Activated T-helper 9 cell treated with anti-CD3 and anti-CD28 coated beads, Interleukin-2, amount 50 U/mL, for 16 hours (primary cell): Measurements from ENCODE around the gene IRGQ.
"Not testable (repeated sequence)": the region's sequence is repeated elsewhere in the genome, so short reads cannot be mapped to it uniquely, and the experiment has no call there.

Source experiments
- DNase-seq: peaks from one replicate; pipeline ENCODE4 v3.0.0-alpha.2; 2020; ENCODE audit warnings: low read depth

The IRGQ gene

GRCh38 chr19:43598445-43599240, 2.7 kb upstream of the IRGQ start:
- DNase-seq = no peak

GRCh38 chr19:43597876-43598275, 1.9 kb upstream of the IRGQ start:
- no peak for DNase-seq

- DNase-seq = no peak
Observed at GRCh38 chr19:43596842-43597461, 1.0 kb upstream of the IRGQ start.

- DNase-seq = no peak
Observed at GRCh38 chr19:43595605-43595998, 332 bp downstream of the IRGQ start.

GRCh38 chr19:43594710-43595604, 977 bp downstream of the IRGQ start:
- peak; percentile 59 for DNase-seq

- no peak for DNase-seq
Observed at GRCh38 chr19:43594081-43594697, 1.7 kb downstream of the IRGQ start.

- no peak for DNase-seq
Observed at GRCh38 chr19:43592800-43593350, 3.1 kb downstream of the IRGQ start.

- no peak for DNase-seq
Observed at GRCh38 chr19:43591904-43592772, 3.8 kb downstream of the IRGQ start.

- no peak for DNase-seq
Observed at GRCh38 chr19:43589678-43590077, 6.3 kb downstream of the IRGQ start.

- no peak for DNase-seq
Observed at GRCh38 chr19:43589277-43589676, 6.7 kb downstream of the IRGQ start.

GRCh38 chr19:43587029-43587428, 8.9 kb downstream of the IRGQ start:
- DNase-seq = not testable (repeated sequence)

- DNase-seq = no peak
Observed at GRCh38 chr19:43586346-43586745, 9.6 kb downstream of the IRGQ start.

- no peak for DNase-seq
Observed at GRCh38 chr19:43584484-43584883, 11.4 kb downstream of the IRGQ start.

- DNase-seq = no peak
Observed at GRCh38 chr19:43582495-43582894, 13.4 kb downstream of the IRGQ start.

- DNase-seq = no peak
Observed at GRCh38 chr19:43581467-43581866, 14.5 kb downstream of the IRGQ start.

- no peak for DNase-seq
Observed at GRCh38 chr19:43578787-43579186, 17.1 kb downstream of the IRGQ start.

GRCh38 chr19:43575955-43576878, 19.7 kb downstream of the IRGQ start:
- DNase-seq = no peak

GRCh38 chr19:43575156-43575950, 20.6 kb downstream of the IRGQ start, which contains the start of the genes PINLYP and XRCC1:
Gene PINLYP, plus strand, starts transcription at chr19:43575801. Its CDS starts 1,391 bp downstream, at chr19:43577192.
Gene XRCC1, minus strand, starts transcription at chr19:43575527. Its CDS starts 69 bp downstream, at chr19:43575458.
- peak; percentile 92 for DNase-seq
